CD4-positive, alpha-beta memory T cell (primary cell): ENCODE results near the gene MAN1A1. TPM values are rescaled to one million over a fixed set of nuclear protein-coding genes. Genes with fewer than 3 reads are reported as not detected.
A peak's percentile ranks its signal among the peaks of the same experiment; 100 is the strongest.

ENCODE experiments used
- CTCF ChIA-PET: fragments of 350-600 bp; sonication (Branson Sonifier 250); formaldehyde crosslinking; loops from one replicate; lab custom pipeline; 2021; ENCODE audit warnings: inconsistent platforms; ENCODE audit not compliant: partially characterized antibody; lab: Charles Lee
- POLR2A ChIA-PET: fragments of 350-600 bp; sonication (Branson Sonifier 250); formaldehyde crosslinking; loops from one replicate; lab custom pipeline; 2021; ENCODE audit not compliant: partially characterized antibody; lab: Charles Lee
- DNase-seq, 5 donors: peaks; one replicate each; pipeline versions ENCODE4 v3.0.0 to v3.0.0-alpha.2; 2020 to 2022; ENCODE audit warnings: mixed read lengths in 1 of 5
- H3K27ac ChIP-seq: one replicate; pipeline ENCODE4 v1.7.0; 2013; ENCODE audit warnings: low read depth, low read length
- H3K27me3 ChIP-seq: 2 replicates; pipeline ENCODE4 v1.7.0; 2013; ENCODE audit warnings: mild to moderate bottlenecking, low read length, moderate library complexity; ENCODE audit not compliant: insufficient read depth
- H3K36me3 ChIP-seq: 2 replicates; pipeline ENCODE4 v1.7.0; 2013; ENCODE audit warnings: mild to moderate bottlenecking, low read length, moderate library complexity; ENCODE audit not compliant: insufficient read depth
- H3K4me1 ChIP-seq: 2 replicates; pipeline ENCODE4 v1.7.0; 2013; ENCODE audit warnings: mild to moderate bottlenecking, low read length, moderate library complexity; ENCODE audit not compliant: insufficient read depth
- H3K4me3 ChIP-seq, 2 donors: one replicate each; pipeline ENCODE4 v1.7.0; 2013; ENCODE audit warnings: low read length in 2 of 2, mild to moderate bottlenecking in 1 of 2
- H3K9me3 ChIP-seq, 2 donors: one replicate each; pipeline ENCODE4 v1.7.0; 2013; ENCODE audit warnings: low read length in 2 of 2, control low read depth in 1 of 2; ENCODE audit not compliant: control insufficient read depth in 1 of 2
- H3K27ac Mint-ChIP-seq, 7 donors: one replicate each; pipeline ENCODE4 v1.8.0; 2020 to 2021; ENCODE audit warnings: mixed read lengths in 7 of 7, mild to moderate bottlenecking in 6 of 7, inconsistent platforms in 3 of 7, moderate library complexity in 3 of 7
- H3K27me3 Mint-ChIP-seq, 2 donors: one replicate each; pipeline ENCODE4 v1.8.0; 2020 to 2021; ENCODE audit warnings: mixed read lengths in 2 of 2
- H3K36me3 Mint-ChIP-seq, 2 donors: one replicate each; pipeline ENCODE4 v1.8.0; 2020 to 2021; ENCODE audit warnings: mixed read lengths in 2 of 2, inconsistent platforms in 1 of 2, mild to moderate bottlenecking in 1 of 2
- H3K4me1 Mint-ChIP-seq, 4 donors: one replicate each; pipeline ENCODE4 v1.8.0; 2020 to 2021; ENCODE audit warnings: mixed read lengths in 4 of 4, mild to moderate bottlenecking in 1 of 4
- H3K4me3 Mint-ChIP-seq, 8 donors: one replicate each; pipeline ENCODE4 v1.8.0; 2020 to 2021; ENCODE audit warnings: mixed read lengths in 8 of 8, mild to moderate bottlenecking in 7 of 8, moderate library complexity in 6 of 8, inconsistent platforms in 3 of 8
- H3K9me3 Mint-ChIP-seq, 8 donors: one replicate each; pipeline ENCODE4 v1.8.0; 2020 to 2021; ENCODE audit warnings: mixed read lengths in 8 of 8, mild to moderate bottlenecking in 5 of 8, inconsistent platforms in 3 of 8, moderate library complexity in 1 of 8
- intact Hi-C: fragments of 100-400 bp; cut with micrococcal nuclease; formaldehyde crosslinking; loops from one replicate; pipeline ENCODE4 v1.15.1; 2023
- polyA plus RNA-seq, 2 donors: library from polyadenylated mRNA; unstranded; fragments of 300-500 nt; fragmentation: Illumina TruSeq; gene quantifications; one replicate each; pipeline ENCODE4 v1.2.3, GENCODE V29; 2021
- total RNA-seq, 2 experiments: library from RNA; stranded (reverse); gene quantifications; one replicate each; pipeline ENCODE4 v1.2.3, GENCODE V29; 2021

The MAN1A1 gene
- total and polyA plus RNA-seq, 4 experiments from 2014 or later = 12.3 to 14.7 (median 12.3) TPM

DNA sequence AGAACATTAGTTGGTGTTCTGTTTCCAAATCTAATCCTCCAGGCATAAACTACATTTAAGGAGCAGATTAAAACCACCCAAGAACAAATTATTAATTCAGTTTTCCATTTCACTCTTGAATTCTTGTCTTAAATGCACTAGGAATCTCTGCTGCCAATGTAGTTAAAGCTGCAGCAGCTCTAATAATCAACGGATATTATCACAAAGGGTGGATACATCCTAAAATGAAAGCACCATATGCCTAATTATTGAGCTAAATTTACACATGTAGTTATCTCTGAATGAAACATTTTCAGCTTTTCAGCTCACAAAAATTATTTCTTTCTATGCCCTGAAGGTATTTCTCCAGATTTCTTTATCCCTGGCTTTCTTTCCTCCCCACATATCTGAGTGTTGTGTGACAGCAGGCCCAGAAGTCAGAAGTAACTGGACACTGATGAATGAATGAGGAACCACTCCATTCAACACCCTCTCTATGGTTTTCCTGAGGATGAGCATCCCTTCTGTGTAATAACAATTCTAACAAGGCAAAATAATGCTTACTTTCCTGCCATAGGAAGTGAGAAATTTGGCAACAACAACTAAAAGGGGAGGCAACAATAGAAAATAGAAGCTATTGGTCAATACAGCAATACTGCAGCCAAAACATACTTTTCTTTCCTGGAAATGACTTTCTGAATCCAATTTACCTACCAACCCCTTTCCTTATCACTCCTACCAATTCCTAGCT, 14.9 kb downstream of the MAN1A1 start:
- H3K4me1 ChIP-seq = peaks cover 5% of the 10 kb centered on the region
- ChIA-PET POLR2A (interaction anchor here (1.2 to 1.5 kb wide), 2 partner anchors 13 to 21 kb away, joined by 3 to 11 read pairs; no protein-coding TSS in a partner anchor), CTCF (interaction anchor here (0.9 to 5.8 kb wide), 11 partner anchors 11 to 644 kb away, joined by 3 to 61 read pairs (median 5); no protein-coding TSS in a partner anchor)
- Mint-ChIP-seq H3K4me1 (peaks cover 13 to 35% (median 25%) of the 10 kb centered on the region in 4 donors), H3K36me3 (peaks cover 0 to 7% of the 10 kb centered on the region in 2 donors), H3K4me3 (no peak overlapping the region), H3K27me3 (no peaks in the 10 kb centered on the region), H3K27ac (peak overlapping the region in 3 of 7 donors; percentile 14 to 58 (median 20)), H3K9me3 (no peaks in the 10 kb centered on the region)
- no peaks in the 10 kb centered on the region for H3K27me3 ChIP-seq
- DNase-seq = no peak
- intact Hi-C loops = loop anchor here (5.0 kb wide), 4 partner anchors 643 to 1973 kb away; no protein-coding TSS in a partner anchor
- no peaks in the 10 kb centered on the region for H3K9me3 ChIP-seq
- no peak overlapping the region for H3K4me3 ChIP-seq
- H3K27ac ChIP-seq = no peak overlapping the region
- H3K36me3 ChIP-seq = no peaks in the 10 kb centered on the region

DNA sequence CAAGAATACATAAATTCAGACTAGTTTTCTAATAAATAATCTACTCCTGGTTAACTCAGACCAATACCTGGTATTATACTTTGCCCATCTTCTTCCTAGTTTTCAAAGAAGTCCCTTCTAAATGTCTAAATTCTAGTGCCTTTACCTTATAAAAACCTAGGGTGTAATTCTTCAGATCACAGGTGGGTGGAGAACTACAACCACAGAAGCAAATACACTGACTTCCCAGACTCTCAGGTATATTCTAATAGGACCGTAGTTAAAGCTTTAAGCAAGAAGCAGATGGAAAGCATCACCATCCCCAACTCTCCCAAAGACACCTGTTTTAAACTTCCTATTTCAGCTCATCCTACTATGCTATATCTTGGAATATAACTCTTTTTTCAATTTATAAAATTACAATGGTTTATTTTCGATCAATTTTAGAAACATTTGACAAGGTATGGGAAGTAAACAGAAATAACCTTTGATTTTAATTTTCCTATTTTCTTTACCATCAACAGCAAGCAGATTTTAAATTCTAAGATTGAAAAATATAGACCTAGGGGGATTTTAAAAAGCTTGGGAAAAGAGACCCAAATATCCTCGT, 15.8 kb downstream of the MAN1A1 start:
- Histone ChIP-seq H3K9me3 (no peaks in the 10 kb centered on the region), H3K4me1 (peaks cover 5% of the 10 kb centered on the region), H3K36me3 (no peaks in the 10 kb centered on the region), H3K27ac (no peak overlapping the region), H3K4me3 (no peak overlapping the region), H3K27me3 (no peaks in the 10 kb centered on the region)
- intact Hi-C loops = loop anchor here (2.0 to 5.0 kb wide), 5 partner anchors 409 to 1974 kb away; no protein-coding TSS in a partner anchor
- no peaks in the 10 kb centered on the region for H3K9me3 Mint-ChIP-seq
- peak in 4 of 5 donors; percentile 29 to 44 (median 37) for DNase-seq
- no peak overlapping the region for H3K4me3 Mint-ChIP-seq
- no peak overlapping the region for H3K27ac Mint-ChIP-seq
- H3K36me3 Mint-ChIP-seq = peaks cover 0 to 7% of the 10 kb centered on the region in 2 donors
- ChIA-PET CTCF (interaction anchor here (0.9 to 5.8 kb wide), 13 partner anchors 11 to 644 kb away, joined by 3 to 61 read pairs (median 5); no protein-coding TSS in a partner anchor), POLR2A (interaction anchor here (1.0 to 1.5 kb wide), 3 partner anchors 14 to 20 kb away, joined by 3 to 11 read pairs (median 3); no protein-coding TSS in a partner anchor)
- H3K27me3 Mint-ChIP-seq = no peaks in the 10 kb centered on the region
- peaks cover 6 to 31% (median 26%) of the 10 kb centered on the region in 4 donors for H3K4me1 Mint-ChIP-seq

- H3K4me1 Mint-ChIP-seq = peaks cover 5 to 30% (median 27%) of the 10 kb centered on the region in 4 donors
- intact Hi-C loops = loop anchor here (2.0 to 5.0 kb wide), 5 partner anchors 410 to 1974 kb away; no protein-coding TSS in a partner anchor
- ChIA-PET POLR2A (interaction anchor here (1.0 to 1.5 kb wide), 3 partner anchors 15 to 19 kb away, joined by 3 to 11 read pairs (median 3); no protein-coding TSS in a partner anchor), CTCF (interaction anchor here (1.0 to 5.8 kb wide), 13 partner anchors 10 to 645 kb away, joined by 3 to 61 read pairs (median 5); no protein-coding TSS in a partner anchor)
- no peaks in the 10 kb centered on the region for H3K27me3 Mint-ChIP-seq
- no peaks in the 10 kb centered on the region for H3K27me3 ChIP-seq
- peaks cover 0 to 7% of the 10 kb centered on the region in 2 donors for H3K36me3 Mint-ChIP-seq
- no peaks in the 10 kb centered on the region for H3K9me3 ChIP-seq
- H3K4me3 Mint-ChIP-seq = no peak overlapping the region
- H3K9me3 Mint-ChIP-seq = no peaks in the 10 kb centered on the region
- no peak overlapping the region for H3K4me3 ChIP-seq
- H3K27ac ChIP-seq = no peak overlapping the region
- no peak for DNase-seq
- H3K27ac Mint-ChIP-seq = no peak overlapping the region
- no peaks in the 10 kb centered on the region for H3K36me3 ChIP-seq
- H3K4me1 ChIP-seq = peaks cover 5% of the 10 kb centered on the region
Observed at GRCh38 chr6:119333063-119333609, 16.4 kb downstream of the MAN1A1 start.

- H3K4me3 Mint-ChIP-seq = no peak overlapping the region
- Histone ChIP-seq H3K9me3 (no peaks in the 10 kb centered on the region), H3K4me1 (peaks cover 5% of the 10 kb centered on the region), H3K27ac (no peak overlapping the region), H3K4me3 (no peak overlapping the region), H3K27me3 (no peaks in the 10 kb centered on the region), H3K36me3 (peaks cover 3% of the 10 kb centered on the region)
- ChIA-PET CTCF (interaction anchor here (1.0 to 5.8 kb wide), 3 partner anchors 8 to 203 kb away, joined by 3 to 61 read pairs (median 4); no protein-coding TSS in a partner anchor), POLR2A (interaction anchor here (1.4 kb wide), 1 partner anchor 18 kb away, joined by 4 read pairs; no protein-coding TSS in a partner anchor)
- H3K36me3 Mint-ChIP-seq = peaks cover 0 to 7% of the 10 kb centered on the region in 2 donors
- no peak overlapping the region for H3K27ac Mint-ChIP-seq
- no peaks in the 10 kb centered on the region for H3K27me3 Mint-ChIP-seq
- peaks cover 5 to 31% (median 24%) of the 10 kb centered on the region in 4 donors for H3K4me1 Mint-ChIP-seq
- H3K9me3 Mint-ChIP-seq = no peaks in the 10 kb centered on the region
- intact Hi-C loops = loop anchor here (2.0 to 5.0 kb wide), 5 partner anchors 411 to 1976 kb away; no protein-coding TSS in a partner anchor
- DNase-seq = no peak
Observed at GRCh38 chr6:119331663-119332286, 17.8 kb downstream of the MAN1A1 start.

- H3K9me3 ChIP-seq = no peaks in the 10 kb centered on the region
- intact Hi-C loops = loop anchor here (5.0 kb wide), 4 partner anchors 647 to 1977 kb away; no protein-coding TSS in a partner anchor
- H3K27ac ChIP-seq = no peak overlapping the region
- H3K4me1 ChIP-seq = peaks cover 5% of the 10 kb centered on the region
- no peaks in the 10 kb centered on the region for H3K27me3 ChIP-seq
- ChIA-PET POLR2A (no interaction called here), CTCF (no interaction called here)
- Mint-ChIP-seq H3K36me3 (peaks cover 0 to 7% of the 10 kb centered on the region in 2 donors), H3K27ac (no peak overlapping the region), H3K9me3 (no peaks in the 10 kb centered on the region), H3K4me1 (peaks cover 5 to 30% (median 23%) of the 10 kb centered on the region in 4 donors), H3K27me3 (no peaks in the 10 kb centered on the region), H3K4me3 (no peak overlapping the region)
- no peak overlapping the region for H3K4me3 ChIP-seq
- DNase-seq = no peak
- peaks cover 3% of the 10 kb centered on the region for H3K36me3 ChIP-seq
Observed at GRCh38 chr6:119330520-119331113, 18.9 kb downstream of the MAN1A1 start.

- H3K9me3 ChIP-seq = no peaks in the 10 kb centered on the region
- intact Hi-C loops = loop anchor here (5.0 kb wide), 4 partner anchors 648 to 1978 kb away; no protein-coding TSS in a partner anchor
Observed at GRCh38 chr6:119329794-119330180, 19.8 kb downstream of the MAN1A1 start.

More at GRCh38 chr6:119329794-119330180, 19.8 kb downstream of the MAN1A1 start:
- Histone ChIP-seq H3K4me1 (peaks cover 5% of the 10 kb centered on the region), H3K27ac (no peak overlapping the region), H3K36me3 (peaks cover 3% of the 10 kb centered on the region), H3K4me3 (no peak overlapping the region), H3K27me3 (no peaks in the 10 kb centered on the region)
- ChIA-PET CTCF (no interaction called here), POLR2A (interaction anchor here (0.6 kb wide), 1 partner anchor 465 kb away, joined by 3 read pairs; no protein-coding TSS in a partner anchor)
- no peak overlapping the region for H3K4me3 Mint-ChIP-seq
- H3K36me3 Mint-ChIP-seq = peaks cover 0 to 7% of the 10 kb centered on the region in 2 donors
- no peaks in the 10 kb centered on the region for H3K9me3 Mint-ChIP-seq
- H3K27ac Mint-ChIP-seq = peak overlapping the region in 1 of 7 donors; percentile 2
- H3K4me1 Mint-ChIP-seq = peaks cover 0 to 23% (median 20%) of the 10 kb centered on the region in 4 donors
- no peak for DNase-seq
- no peaks in the 10 kb centered on the region for H3K27me3 Mint-ChIP-seq
